ENCODE results near the gene CENPX.

The CENPX gene

GRCh38 chr17:81980707-81981343 lies 41.9 kb downstream of the CENPX start:
- DNase-seq (ENCODE audit: low read depth in 3 of 3), result no peak

GRCh38 chr17:81980122-81980521 lies 42.6 kb downstream of the CENPX start:
- DNase-seq (ENCODE audit: low read depth in 3 of 3), result no peak

- DNase-seq (ENCODE audit: low read depth in 3 of 3), result no peak
These were observed 44.0 kb downstream of the CENPX start for GRCh38 chr17:81978524-81979298.

GRCh38 chr17:81977211-81977808 lies 45.4 kb downstream of the CENPX start, which contains the start of gene ASPSCR1:
TSS of gene ASPSCR1 (plus strand) at chr17:81977629. CDS start at chr17:81977647, 18 bp downstream.
- peak; percentile 79 to 88 (median 81) for DNase-seq (ENCODE audit: low read depth in 3 of 3)

- DNase-seq (ENCODE audit: low read depth in 3 of 3), result peak in 2 of 3 experiments; percentile 14 to 60
These were observed 46.1 kb downstream of the CENPX start for GRCh38 chr17:81976332-81977210.

- DNase-seq (ENCODE audit: low read depth in 3 of 3), result no peak
These were observed 49.2 kb downstream of the CENPX start for GRCh38 chr17:81973432-81973831.

GRCh38 chr17:81968850-81969812 lies 53.5 kb downstream of the CENPX start:
- DNase-seq (ENCODE audit: low read depth in 3 of 3), result no peak

Data from stimulated activated CD4-positive, alpha-beta T cell treated with anti-CD3 and anti-CD28 coated beads, TNF-alpha, amount 100 ng/mL, for 24 hours (primary cell).